ENCODE results near the gene TENM3. TPM values are rescaled to one million over a fixed set of nuclear protein-coding genes. Genes with fewer than 3 reads are reported as not detected.

The TENM3 gene
- total RNA-seq, 1 experiment from 2014 or later = 34.8 TPM

GRCh38 chr4:182288534-182288933 lies 45.3 kb downstream of the TENM3 start:
- DNase-seq (ENCODE audit: low read depth) = no peak

DNA sequence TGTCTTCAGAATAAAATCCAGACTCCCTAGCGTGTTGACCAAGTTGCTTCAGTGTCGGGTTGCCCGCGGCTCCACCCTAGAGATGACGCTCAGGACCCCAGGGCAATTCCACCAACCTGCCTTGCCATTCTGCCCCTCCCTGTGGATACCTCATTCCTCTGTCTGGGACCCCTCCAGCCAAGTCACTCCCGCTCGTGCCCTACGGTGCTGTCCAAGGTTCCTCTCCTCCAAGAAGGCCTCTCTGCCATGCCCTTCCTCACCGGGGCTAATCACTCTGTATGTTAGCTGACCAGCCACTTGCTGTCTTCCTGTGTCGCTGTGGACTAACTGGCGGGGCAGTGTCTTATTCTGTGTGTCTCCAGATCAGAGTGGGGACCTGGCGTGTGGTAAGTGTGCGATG lies 46.6 kb downstream of the TENM3 start:
- DNase-seq (ENCODE audit: low read depth) = no peak

DNA sequence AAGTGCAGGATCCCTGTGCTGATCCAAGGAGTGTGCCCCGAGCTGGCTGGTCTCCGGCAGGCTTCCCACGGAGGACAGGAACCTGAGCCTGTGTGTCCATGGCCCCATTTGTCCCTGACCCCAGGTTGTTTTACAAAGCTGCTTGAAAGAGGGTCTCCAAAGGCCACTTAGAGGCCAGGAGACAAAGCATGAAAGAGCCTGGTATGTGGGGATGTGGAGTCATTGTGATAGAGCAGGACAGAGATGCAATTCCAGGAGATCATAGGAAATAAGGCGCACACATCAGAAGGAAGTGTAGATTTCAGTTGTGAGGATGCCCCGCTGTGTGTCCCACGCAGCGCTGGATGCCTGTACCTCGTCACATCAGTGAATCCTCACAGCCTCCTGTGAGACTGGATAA lies 48.0 kb downstream of the TENM3 start:
- no peak for DNase-seq (ENCODE audit: low read depth)

- DNase-seq (ENCODE audit: low read depth) = no peak
These were observed 48.5 kb downstream of the TENM3 start for GRCh38 chr4:182291597-182292270.

GRCh38 chr4:182292612-182293011 lies 49.4 kb downstream of the TENM3 start:
- no peak for DNase-seq (ENCODE audit: low read depth)

GRCh38 chr4:182293691-182294255 lies 50.6 kb downstream of the TENM3 start:
- no peak for DNase-seq (ENCODE audit: low read depth)

DNA sequence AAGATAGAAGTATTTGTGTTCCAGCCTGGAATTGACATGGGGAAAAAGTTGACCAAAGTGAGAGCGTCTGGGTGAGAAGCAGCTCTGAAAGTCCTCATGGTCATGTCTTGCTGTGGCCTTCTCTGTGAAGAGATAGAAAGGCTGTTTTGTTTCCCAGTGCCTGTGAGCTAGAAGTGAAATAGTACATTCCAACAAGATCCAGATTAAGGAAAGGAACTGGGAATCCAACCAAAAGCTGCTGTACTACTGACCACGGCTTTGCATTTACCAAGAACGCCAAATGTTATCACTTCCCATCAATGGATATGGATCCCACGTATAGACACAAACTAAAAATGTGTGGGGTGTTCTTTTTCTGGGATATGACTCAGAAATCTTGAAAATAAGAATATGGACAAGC lies 51.2 kb downstream of the TENM3 start:
- DNase-seq (ENCODE audit: low read depth) = no peak

GRCh38 chr4:182297659-182298058 lies 54.5 kb downstream of the TENM3 start:
- DNase-seq (ENCODE audit: low read depth) = peak; percentile 45

DNA sequence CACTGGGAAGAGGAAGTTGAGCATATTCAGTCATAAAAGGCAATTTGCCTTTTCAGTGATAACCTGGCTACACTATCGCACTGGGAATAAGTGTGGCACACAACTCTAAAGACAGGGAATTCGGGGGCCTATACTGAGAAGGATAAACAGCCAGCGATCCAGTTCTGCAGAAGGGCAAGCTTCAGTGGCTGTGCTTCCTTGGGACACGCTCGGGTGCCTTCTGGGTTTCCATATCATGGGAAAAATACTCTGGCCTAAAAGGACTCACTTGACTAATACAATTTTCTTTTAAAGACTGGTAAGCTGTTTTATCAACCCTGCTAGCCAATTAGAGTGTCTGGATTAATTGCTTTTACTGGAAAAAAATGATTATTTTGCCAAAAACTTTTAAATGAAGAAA lies 58.5 kb downstream of the TENM3 start:
- DNase-seq (ENCODE audit: low read depth) = no peak

DNA sequence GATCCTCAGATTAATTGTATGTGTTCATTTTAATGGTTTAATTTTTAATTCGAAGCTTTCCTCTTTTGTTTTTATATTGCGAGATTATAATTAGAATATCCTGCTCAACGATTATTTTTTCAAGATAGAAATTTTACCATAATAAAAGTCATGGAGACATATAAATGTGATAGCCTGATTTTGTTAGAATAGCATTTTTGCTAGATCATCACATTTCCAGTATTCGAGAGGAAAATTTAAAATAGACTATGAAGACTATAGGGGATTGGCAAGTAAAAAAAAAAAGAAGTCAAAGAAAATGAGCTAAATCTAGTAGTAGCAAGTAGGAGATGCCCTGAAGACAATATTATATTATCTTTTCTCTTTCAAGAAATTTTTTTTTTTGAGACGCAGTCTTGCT lies 60.6 kb downstream of the TENM3 start:
- DNase-seq (ENCODE audit: low read depth) = no peak

DNA sequence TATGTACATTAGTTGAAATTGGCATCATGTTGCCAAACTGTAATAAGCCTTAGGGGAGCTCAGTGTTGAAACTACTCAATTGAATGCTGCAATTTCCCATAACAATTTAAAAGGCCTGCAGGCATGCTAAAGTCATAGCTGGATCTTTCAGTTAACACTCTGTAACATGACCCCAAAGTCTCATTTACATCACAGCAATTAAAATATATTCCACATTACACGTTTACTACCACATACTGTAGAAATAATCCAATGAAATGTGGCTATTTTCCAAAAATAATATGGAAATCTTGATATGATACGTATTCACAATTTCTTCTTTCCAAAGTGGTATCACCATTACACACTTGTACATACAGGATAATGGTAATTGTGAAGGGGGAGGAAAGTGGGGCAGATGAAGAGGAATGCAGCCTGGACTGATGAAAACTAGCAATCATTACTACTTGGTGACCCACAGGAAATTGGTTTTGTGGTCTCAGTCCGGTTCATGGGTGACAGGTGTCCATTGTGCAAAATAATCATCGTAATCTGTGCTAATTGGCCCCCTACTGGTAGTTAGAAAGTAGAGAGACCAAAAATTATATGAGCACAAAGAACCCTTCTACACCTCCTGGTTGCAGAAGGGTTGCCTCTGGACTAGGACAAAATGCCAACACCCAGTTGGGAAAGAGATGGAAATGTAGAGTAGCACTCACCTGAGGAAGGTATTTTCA lies 63.7 kb downstream of the TENM3 start:
- peak; percentile 84 for DNase-seq (ENCODE audit: low read depth)

- peak; percentile 99 for DNase-seq (ENCODE audit: low read depth)
These were observed 64.5 kb downstream of the TENM3 start for GRCh38 chr4:182307746-182308145.

GRCh38 chr4:182309877-182310276 lies 66.7 kb downstream of the TENM3 start:
- DNase-seq (ENCODE audit: low read depth) = no peak

- DNase-seq (ENCODE audit: low read depth) = no peak
These were observed 67.1 kb downstream of the TENM3 start for GRCh38 chr4:182310316-182310715.

- no peak for DNase-seq (ENCODE audit: low read depth)
These were observed 67.8 kb downstream of the TENM3 start for GRCh38 chr4:182310962-182311361.

- no peak for DNase-seq (ENCODE audit: low read depth)
These were observed 71.3 kb downstream of the TENM3 start for GRCh38 chr4:182314537-182314936.

GRCh38 chr4:182318256-182318655 lies 75.1 kb downstream of the TENM3 start:
- DNase-seq (ENCODE audit: low read depth) = no peak

DNA sequence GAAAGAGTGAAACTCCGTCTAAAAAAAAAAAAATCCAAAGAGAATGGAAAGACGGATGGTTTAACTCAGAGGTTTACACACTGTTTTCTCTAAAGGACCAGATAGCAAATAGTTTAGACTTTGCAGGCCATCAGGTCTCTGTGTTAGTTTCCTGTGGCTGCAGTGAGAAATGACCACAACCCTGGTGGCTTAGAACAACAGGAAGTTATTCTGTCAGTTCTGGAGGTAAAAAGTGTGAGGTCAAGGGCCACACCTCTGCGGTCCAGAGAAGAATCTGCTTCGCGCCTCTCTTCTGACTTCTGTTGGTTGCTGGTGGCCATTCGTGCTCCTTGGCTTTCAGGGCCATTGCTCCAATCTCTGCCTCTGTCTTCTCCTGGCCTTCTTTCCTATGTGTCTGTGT lies 76.9 kb downstream of the TENM3 start:
- no peak for DNase-seq (ENCODE audit: low read depth)

GRCh38 chr4:182320580-182320979 lies 77.4 kb downstream of the TENM3 start:
- DNase-seq (ENCODE audit: low read depth) = no peak

DNA sequence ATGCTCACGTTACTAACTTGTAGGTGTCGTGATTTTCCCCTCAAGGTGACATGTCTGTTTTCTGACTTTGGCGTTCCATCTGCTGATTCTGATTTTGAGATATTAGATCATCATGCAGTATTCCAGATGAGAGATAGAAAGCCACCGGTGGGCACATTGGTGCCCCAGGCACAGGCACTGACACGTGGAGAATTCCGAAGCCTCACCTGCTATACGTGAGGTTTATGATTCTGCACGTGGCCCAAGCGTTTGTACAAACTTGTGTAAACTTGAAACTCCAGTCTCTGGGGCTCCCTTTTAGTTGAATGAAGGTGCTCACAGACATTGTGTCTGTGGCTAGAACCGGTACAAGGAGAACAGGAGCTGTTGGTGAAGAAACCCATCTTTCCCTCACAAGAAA lies 81.1 kb downstream of the TENM3 start:
- no peak for DNase-seq (ENCODE audit: low read depth)

DNA sequence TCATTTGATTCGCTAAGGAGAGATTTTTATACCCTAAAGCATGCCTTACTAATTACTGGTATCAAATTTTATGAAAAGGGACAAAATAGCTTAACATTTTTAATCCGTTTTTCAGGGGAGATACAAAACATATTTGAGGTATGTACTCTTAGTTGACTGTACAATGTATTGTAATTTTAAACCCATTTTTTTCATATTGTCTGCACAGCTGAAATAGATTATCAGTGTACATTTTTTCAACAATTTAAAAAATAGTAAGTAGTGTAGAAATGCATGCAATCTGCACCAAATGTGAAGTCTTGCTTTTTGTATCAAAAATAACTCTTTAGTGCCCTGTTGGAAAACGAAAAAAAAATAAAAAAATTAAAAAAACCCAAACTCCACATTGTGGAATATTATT lies 82.2 kb downstream of the TENM3 start:
- no peak for DNase-seq (ENCODE audit: low read depth)

GRCh38 chr4:182325848-182326255 lies 82.7 kb downstream of the TENM3 start:
- DNase-seq (ENCODE audit: low read depth) = no peak

DNA sequence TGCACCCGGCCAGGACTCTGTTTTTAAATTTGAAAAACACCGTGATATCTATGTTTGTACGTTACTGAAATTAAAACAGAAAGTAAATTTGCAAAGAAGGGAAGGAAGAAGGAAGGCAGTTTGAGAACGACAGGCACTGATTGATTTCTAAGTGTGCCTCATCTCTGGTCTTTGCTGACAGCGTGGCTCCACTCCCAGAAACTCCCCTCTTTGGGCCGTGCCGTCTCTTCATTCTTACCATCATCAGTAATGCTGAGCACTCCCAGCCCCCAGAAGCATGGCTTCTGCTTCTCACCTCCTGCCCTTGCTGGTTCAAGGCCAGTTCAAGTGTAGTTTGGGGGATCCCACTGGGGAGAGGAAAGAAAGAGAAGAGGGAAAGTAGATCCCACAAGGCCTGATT lies 85.3 kb downstream of the TENM3 start:
- DNase-seq (ENCODE audit: low read depth) = no peak
